DMS114 treated with DMSO at 0.1 percent for 48 hours (cell line): Measurements from ENCODE around the gene HCN2.

ENCODE experiments used
- DNase-seq: peaks from one replicate; lab custom pipeline; 2025; ENCODE audit not compliant: unreplicated experiment; lab: John Stamatoyannopoulos, UW

Gene HCN2

DNA sequence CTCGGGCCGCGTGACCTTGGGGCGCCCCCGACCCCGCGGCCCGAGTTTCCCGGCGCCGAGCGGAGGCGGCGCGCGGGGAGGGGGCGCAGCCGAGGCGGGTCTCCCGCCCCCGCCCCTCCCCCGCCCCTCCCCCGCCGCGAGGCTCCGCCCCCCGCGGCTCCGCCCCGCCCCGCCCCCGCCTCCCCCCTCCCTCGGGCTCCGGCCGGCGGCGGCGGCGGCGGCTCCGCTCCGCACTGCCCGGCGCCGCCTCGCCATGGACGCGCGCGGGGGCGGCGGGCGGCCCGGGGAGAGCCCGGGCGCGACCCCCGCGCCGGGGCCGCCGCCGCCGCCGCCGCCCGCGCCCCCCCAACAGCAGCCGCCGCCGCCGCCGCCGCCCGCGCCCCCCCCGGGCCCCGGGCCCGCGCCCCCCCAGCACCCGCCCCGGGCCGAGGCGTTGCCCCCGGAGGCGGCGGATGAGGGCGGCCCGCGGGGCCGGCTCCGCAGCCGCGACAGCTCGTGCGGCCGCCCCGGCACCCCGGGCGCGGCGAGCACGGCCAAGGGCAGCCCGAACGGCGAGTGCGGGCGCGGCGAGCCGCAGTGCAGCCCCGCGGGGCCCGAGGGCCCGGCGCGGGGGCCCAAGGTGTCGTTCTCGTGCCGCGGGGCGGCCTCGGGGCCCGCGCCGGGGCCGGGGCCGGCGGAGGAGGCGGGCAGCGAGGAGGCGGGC lies at the start of gene HCN2:
TSS of gene HCN2 (plus strand) at position 189 of the 703 bp plus-strand sequence. CDS start at position 254, 65 bp downstream.
- no peak for DNase-seq

DNA sequence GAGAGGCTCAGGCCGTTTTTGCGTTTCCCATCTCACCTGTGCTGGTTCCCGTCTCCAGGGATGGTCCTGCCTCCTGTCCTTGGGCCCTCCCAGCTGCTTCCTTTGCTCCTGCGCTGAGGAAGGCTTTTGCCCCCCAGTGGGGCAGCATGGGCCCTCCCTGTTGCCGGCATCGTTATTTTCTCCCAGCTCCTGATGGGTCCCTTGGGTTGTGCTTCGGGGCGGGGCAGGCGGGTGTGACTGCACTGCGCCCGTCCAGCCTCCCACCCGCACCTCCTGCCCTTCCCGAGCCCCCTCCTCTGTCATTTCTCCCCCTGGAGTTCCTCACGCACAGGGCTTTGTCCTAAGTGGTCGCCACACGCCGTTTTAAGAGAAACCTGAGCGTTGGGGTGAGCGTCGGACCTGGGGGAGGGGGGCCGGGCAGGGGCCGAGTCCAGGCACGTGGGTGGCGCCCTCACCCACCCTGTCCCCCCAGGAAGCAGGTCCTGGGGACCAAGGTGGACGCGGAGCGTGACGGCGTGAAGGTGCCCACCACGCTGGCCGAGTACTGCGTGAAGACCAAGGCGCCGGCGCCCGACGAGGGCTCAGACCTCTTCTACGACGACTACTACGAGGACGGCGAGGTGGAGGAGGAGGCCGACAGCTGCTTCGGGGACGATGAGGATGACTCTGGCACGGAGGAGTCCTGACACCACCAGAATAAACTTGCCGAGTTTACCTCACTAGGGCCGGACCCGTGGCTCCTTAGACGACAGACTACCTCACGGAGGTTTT lies 48.6 kb upstream of the HCN2 start:
- DNase-seq: no peak

DNA sequence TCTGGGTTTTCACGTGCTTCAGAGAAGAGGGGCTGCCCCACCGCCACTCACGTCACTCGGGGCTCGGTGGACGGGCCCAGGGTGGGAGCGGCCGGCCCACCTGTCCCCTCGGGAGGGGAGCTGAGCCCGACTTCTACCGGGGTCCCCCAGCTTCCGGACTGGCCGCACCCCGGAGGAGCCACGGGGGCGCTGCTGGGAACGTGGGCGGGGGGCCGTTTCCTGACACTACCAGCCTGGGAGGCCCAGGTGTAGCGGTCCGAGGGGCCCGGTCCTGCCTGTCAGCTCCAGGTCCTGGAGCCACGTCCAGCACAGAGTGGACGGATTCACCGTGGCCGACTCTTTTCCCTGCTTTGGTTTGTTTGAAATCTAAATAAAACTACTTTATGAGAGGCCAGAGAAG lies 48.0 kb upstream of the HCN2 start:
- DNase-seq: no peak

DNA sequence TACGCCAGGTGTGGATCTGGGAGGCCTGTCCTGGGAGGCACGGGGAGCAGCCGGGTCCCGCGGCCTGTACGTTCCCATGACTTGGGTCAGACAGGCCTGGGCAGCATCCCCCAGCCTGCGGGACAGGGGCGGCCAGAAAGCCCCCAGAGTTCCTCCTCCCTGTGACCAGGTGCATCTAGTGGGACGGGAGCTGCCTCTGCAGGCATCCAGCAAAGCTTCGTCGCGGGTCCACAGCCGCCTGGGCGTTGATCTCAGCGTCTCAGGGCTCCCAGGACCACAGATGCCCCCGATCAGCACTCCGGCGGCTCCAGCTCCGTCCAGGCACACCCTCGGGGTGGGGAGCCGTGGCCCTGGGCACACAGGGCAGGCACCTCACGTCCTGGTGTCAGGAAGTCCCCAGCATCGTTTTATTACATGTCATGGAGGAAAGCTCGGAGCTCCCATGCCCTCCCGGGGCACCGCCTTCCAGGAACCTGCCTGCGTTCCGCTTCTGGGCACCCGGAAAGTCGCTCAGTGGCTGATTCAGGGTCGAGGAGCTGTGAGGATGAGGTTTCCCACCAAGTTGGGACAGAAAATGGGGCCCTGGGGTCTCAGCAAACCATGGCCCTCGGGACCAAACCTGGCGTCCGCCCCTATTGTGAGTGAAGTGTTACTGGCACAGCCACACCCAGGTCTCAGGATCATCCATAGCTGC lies 47.4 kb upstream of the HCN2 start:
- no peak for DNase-seq

DNA sequence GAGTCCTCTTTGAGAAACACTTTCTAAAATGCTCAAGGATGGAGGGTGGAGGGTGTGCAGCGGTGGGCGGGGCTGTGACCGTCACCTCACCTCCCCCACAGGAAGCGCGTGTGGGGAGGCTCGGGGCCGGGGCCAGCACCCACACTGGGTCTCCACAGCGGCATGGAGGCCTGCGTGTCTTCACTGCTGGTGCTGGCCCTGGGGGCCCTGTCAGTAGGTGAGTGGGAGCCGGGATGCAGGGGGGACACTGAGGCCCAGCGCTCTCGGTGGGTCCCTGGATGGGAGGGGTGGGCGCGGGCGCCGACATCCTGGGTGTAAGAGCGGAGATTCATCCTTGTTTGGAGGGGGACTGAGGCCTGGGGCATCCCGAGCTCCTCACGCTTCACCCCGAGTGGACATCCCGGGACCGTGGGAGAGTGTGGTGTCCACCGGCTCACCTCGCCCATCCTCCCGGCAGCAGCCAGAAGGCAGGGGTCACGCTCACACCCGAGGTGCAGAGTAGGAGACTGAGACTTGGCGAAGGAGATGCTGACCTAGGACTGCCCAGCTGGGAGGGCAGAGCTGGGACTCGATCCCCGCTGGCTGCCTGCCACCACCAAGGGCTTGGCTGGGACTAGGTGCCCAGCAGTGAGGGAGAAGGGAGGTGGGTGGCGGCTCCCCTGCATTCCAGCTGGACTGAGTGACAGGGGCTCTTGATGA lies 45.6 kb upstream of the HCN2 start, which contains the start of gene GZMM:
TSS of gene GZMM (plus strand) at position 144 of the 699 bp plus-strand sequence. CDS start at position 163, 19 bp downstream.
- DNase-seq: no peak

DNA sequence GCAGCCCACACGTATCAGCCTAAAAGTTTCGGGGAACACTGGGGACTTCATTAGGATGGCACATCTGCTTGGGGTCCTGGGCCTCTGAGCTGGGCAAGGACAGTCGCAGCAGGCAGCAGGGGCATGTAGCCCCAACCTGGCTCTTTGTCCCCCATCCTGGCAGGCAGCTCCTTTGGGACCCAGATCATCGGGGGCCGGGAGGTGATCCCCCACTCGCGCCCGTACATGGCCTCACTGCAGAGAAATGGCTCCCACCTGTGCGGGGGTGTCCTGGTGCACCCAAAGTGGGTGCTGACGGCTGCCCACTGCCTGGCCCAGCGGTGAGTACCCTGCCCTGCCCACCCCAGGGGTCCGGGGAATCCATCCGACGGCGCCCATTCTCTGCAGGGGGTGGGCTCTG lies 42.6 kb upstream of the HCN2 start:
- DNase-seq: no peak

DNA sequence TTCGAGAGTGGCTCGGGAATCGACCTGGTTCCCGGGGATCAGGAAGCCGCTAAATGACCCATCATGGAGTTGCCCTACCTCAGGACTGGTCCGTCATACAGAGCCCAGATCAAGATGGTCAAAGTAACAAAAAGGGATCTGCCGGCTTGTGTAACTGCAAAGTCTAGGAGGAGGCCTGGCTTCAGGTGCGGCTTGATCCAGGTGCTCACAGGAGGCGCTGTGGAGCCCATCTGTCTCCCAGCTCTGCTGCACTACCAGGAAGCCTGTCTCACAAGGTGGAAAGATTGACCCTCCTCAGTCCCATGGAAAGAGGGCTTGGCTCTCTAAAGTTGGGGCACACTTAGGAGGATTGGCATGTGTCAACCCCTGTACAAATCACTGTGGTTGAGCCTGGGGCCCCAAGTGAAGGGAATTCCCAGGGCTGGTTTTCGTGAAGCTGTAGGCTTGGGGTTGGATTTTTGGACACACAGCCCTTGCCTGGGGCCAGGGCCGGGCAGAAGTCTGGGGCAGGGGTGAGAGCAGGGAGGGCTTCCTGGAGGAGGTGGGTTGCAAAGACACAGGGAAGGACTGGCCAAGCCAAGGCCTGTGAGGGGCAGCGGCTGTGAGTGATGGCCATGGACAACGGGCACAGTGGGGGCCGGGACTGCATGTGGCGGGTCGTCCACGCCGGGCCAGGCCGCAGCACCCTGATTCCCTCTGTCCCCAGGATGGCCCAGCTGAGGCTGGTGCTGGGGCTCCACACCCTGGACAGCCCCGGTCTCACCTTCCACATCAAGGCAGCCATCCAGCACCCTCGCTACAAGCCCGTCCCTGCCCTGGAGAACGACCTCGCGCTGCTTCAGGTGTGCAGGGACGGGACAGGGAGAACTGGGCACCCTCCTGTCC lies 41.6 kb upstream of the HCN2 start:
- no peak for DNase-seq

DNA sequence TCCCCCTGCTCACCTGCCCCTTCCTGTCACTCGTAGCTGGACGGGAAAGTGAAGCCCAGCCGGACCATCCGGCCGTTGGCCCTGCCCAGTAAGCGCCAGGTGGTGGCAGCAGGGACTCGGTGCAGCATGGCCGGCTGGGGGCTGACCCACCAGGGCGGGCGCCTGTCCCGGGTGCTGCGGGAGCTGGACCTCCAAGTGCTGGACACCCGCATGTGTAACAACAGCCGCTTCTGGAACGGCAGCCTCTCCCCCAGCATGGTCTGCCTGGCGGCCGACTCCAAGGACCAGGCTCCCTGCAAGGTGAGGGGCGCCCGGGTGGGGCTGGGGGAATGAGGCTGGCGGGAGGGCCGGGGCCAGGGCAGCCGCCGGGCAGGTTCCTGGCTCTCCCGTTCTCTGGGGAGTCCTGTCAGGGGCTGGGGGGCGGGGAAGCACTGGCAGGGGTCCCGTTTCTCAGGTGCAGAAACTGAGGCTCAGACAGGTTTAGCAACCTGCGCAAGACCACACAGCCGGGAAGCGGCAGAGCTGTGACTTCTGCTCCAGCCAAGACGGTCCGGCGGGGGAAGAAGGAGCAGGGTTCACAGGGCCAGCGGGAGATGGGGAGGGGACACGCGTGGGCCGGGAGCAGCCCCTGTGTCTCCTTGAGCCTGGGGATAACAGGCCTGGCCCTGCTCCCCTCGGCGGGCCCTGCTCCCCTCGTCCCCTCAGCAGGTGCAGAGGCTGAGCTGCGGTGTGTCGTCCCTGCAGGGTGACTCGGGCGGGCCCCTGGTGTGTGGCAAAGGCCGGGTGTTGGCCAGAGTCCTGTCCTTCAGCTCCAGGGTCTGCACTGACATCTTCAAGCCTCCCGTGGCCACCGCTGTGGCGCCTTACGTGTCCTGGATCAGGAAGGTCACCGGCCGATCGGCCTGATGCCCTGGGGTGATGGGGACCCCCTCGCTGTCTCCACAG lies 40.5 kb upstream of the HCN2 start:
- no peak for DNase-seq

DNA sequence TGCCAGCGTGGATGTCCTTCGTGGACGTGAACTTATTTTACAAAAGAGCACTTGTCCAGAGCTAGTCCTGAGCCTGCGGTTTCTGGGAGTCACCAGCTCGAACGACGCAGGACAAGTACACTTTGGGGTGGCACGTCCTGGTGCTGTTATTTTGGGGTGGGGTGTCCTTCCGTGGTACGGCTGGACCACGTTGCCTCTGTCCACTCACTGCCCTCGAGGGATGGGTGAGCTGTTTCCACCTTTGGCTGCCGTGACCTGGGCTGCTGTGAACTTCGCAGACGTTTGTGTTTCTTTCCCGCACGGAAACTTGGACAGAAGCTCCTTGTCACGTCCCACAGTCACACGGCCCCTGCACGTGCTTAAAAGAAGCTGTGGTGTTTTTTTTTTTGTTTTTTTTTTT lies 34.9 kb upstream of the HCN2 start:
- no peak for DNase-seq

DNA sequence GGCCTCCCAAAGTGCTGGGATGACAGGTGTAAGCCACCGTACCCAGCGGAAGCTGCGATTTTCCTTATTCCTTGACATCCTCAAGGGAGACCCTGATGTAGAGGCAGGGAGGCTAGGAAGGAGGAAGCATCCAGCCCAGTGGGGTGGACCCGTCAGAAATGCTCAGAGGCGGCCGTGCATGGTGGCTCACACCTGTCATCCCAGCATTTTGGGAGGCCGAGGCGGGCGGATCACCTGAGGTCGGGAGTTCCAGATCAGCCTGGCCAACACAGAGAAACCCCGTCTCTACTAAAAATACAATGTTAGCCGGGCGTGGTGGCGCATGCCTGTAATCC lies 34.2 kb upstream of the HCN2 start:
- no peak for DNase-seq

DNA sequence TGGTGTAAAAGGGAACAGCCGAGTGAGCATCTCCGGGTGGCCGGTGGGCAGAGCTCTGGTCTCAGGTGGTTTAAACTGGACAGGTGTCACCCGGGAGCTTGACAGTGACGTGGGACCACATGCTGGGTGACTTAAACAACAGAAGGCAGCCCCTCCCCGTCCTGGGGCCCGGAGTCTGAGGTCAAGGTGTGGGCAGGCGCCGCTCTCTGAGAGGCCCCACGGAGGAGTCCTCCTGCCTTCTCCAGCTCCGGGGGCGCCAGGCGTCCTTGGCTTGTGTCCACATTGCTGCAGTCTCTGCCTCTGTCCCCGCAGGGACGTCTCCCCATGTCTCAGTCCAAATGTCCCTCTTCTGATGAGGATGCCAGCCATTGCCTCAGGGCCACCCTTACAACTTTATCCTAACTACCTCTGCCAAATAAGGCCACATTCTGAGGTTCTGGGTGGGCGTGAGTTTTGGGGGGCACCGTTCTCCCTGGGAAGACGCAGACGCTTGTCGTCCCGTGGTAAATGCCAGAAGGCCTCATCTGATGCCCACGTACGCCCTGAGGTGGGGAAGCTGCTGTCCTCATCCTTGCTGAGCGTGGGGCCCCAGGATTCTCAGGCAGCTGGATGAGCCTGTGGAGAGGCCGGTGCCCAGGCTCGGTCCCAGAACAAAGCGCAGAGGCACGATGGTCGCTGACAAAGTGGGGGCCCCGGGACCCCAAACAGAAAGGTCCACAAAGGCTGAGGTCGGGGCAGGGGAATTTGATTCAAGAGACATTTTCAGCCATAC lies 32.9 kb upstream of the HCN2 start:
- DNase-seq: no peak

DNA sequence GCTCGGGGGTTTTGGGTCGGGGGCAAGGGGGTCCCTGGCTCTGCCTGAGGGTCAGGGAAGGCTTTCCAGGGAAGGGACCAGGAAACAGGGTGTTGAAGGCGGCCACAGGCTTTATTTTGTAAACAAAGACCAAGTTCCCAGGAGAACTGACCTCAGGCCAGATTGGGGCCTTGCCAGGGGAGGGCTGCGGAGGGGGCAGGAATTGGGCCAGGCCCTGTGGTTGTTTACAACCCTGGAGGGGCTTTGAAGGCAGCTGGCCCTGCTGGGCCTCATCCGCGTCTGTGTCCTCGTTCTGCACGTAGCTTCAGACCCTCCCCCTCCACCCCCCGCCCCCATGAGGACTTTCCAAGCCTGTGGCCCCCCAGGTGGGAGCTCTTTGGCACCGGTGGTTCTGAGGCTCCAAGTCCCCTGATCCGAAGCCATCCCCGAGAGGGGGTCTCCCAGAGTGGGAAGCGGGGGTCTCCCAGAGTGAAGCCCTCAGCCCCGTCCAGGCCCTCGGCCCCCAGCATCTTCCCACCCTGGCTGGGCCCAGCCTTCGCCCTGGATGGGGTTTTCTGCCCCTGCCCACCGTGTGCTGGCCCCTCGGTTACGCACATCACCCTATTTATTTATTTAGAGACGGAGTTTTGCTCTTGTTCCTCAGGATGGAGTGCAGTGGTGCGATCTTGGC lies 30.8 kb upstream of the HCN2 start:
- DNase-seq: no peak

DNA sequence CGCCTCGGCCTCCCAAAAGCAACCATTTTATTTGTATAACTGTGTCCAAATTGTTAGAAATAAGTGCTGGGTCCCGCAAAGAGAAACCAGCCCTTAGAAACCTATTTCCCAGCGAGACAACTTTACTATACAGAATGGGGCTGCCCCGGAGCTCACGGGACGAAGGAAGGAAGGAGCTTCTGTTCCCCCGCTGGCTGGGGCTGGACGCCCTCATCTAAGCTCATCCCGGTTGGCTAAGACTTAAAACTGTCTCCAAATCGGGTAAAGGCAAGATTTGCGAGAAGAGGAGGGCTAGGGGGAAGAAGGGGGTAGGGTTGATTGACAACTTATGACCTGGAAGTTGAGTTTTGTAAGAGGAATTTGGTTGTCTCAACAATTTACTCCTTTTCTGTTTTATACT lies 29.6 kb upstream of the HCN2 start:
- no peak for DNase-seq

DNA sequence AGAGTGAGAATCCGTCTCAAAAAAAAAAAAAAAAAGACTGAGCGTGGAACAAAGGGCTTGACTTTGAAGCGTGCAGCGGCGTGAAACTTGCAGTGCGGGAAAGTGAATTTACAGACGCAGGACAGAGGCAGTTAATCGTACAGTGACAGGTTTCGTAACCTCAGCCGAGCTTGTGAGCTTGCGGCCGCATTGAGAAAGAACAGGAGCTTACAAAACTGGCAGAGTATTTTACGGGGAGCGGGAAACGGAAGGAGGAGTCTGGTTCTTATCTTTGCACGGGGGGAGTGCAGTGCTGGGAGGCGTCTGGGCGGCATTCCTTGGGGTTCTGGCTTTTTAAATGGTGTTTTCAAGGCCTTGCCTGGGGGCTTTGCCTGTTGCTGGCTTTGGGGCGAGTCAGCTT lies 23.3 kb upstream of the HCN2 start:
- no peak for DNase-seq

DNA sequence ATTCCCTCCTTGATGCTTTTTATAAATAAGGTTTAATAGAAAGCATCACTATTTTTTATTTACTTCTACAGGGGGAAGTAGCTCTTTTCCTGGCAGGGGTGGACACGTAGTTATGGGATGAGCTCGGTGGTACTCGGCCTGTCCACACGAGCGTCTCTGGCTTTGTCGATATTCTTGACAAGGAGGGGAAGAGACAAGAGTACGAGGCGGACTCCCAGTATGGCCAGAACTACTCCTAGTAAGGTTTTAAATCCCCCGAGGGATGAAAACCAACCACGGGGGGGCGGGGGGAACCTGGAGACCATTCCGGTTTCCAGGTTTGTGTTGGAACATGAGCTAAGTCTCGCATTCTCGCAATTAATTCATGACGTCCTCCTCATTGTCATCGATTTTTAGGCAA lies 22.8 kb upstream of the HCN2 start:
- no peak for DNase-seq

DNA sequence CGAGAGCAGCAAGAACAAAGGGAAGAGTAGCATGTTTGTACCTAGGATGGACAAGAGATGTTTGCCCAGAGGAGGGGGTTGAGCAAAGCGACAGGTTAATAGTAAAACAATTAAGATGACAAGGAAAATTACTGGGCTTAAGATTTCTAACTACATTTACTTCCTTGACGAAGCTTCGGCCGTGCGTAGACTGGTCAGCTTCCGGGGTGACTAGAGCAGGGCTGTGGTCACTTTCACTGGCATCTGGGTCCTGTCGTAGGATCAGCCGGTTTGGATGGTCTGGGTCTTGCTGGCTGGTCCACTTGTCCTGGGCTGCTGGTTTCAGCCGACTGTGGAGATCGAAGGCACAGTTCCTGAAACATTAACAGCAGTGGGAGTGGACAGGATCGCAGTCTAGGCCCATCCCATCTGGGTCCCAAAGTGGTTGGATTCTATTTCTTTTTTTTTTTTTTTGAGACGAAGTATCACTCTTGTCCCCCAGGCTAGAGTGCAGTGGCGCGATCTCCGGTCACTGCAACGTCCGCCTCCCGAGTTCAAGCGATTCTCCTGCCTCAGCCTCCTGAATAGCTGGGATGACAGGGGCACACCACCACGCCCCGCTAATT lies 22.3 kb upstream of the HCN2 start:
- DNase-seq: no peak

DNA sequence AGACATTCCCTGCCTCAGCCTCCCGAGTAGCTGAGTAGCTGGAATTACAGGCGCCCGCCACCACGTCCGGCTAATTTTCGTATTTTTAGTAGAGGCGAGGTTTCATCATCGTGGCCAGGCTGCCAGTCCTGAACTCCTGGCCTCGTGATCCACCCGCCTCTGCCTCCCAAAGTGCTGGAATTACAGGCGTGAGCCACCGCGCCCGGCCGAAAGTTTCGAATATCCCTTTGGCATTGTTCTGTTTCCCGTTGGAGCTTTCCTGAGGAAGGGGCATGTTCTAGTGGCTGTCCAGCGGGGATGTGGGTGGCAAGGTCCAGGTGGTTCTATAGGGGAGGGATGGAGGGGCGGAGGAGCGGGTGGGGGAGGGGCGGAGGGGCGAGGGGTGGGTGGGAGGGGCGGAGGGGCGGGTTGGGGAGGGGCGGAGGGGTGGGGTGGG lies 19.4 kb upstream of the HCN2 start:
- no peak for DNase-seq
